A549 (cell line): ENCODE data around the gene SLC28A1.

Source experiments
- CEBPB ChIP-seq, 2 experiments: fragments of >200 bp in 1 of 2; sonication (Bioruptor Twin) in 1 of 2; formaldehyde crosslinking in 1 of 2; IDR thresholded peaks; 2 replicates each; pipeline ENCODE4 v1.6.1; 2012 to 2016
- EHMT2 ChIP-seq: fragments of 200-600 bp; sonication (generic); IDR thresholded peaks from 2 replicates; pipeline ENCODE4 v1.6.1; 2016; ENCODE audit warnings: antibody characterized with exemption, low read depth, mild to moderate bottlenecking, moderate library complexity
- ESRRA ChIP-seq: fragments of 150-350 bp; IDR thresholded peaks from 2 replicates; pipeline ENCODE4 v1.6.1; 2014; ENCODE audit warnings: mild to moderate bottlenecking, low read length, borderline replicate concordance
- HDAC2 ChIP-seq: fragments of 200-600 bp; sonication (generic); IDR thresholded peaks from 2 replicates; pipeline ENCODE4 v1.6.1; 2016
- JUN ChIP-seq, 2 experiments: fragments of >200 bp; sonication (Bioruptor Twin); formaldehyde crosslinking; IDR thresholded peaks; 2 replicates in 1 of 2; 3 replicates in 1 of 2; pipeline ENCODE4 v1.6.1; 2016 to 2017
- JUNB ChIP-seq: fragments of >200 bp; sonication (Bioruptor Twin); formaldehyde crosslinking; IDR thresholded peaks from 2 replicates; pipeline ENCODE4 v1.6.1; 2016
- POLR2A ChIP-seq: IDR thresholded peaks from 2 replicates; pipeline ENCODE4 v1.6.1; 2012; ENCODE audit warnings: mild to moderate bottlenecking, low read length
- ZC3H11A ChIP-seq: fragments of 450-650 bp; IDR thresholded peaks from 2 replicates; pipeline ENCODE4 v1.6.1; 2014; ENCODE audit warnings: antibody characterized with exemption, mild to moderate bottlenecking
- TF ChIP-seq, protein P1 (sequence below): fragments of >200 bp; sonication (Bioruptor Twin); formaldehyde crosslinking; IDR thresholded peaks from 3 replicates; pipeline ENCODE4 v1.5.1; 2016

DNA sequence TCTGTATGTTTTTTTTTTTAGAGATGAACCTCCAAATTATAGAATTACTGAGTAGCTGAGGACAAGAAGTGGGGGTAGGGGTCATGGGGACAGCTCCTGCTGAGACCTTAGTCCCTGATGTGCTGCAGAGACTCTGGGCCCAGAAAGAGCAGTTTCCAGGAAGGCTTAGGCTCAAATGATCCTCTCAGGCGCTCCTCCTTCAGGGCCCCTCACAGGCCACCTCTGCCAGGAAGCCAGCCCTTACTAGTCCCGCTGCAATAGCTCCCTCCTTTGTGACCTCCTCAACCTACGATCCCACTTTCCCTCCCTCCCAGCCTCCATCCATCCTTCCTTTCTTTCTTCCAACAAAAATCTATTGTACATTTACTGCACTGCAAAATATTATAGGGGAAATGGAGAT, 24.6 kb downstream of the SLC28A1 start:
- TF ChIP-seq EHMT2 (no peak), JUN (IDR thresholded peaks at IDR 0.05) (no peak), JUNB (no peak), ESRRA (no peak), POLR2A (no peak), ZC3H11A (no peak), CEBPB (IDR thresholded peaks at IDR 0.05) (no peak), HDAC2 (no peak)
- TF ChIP-seq, protein P1, sequence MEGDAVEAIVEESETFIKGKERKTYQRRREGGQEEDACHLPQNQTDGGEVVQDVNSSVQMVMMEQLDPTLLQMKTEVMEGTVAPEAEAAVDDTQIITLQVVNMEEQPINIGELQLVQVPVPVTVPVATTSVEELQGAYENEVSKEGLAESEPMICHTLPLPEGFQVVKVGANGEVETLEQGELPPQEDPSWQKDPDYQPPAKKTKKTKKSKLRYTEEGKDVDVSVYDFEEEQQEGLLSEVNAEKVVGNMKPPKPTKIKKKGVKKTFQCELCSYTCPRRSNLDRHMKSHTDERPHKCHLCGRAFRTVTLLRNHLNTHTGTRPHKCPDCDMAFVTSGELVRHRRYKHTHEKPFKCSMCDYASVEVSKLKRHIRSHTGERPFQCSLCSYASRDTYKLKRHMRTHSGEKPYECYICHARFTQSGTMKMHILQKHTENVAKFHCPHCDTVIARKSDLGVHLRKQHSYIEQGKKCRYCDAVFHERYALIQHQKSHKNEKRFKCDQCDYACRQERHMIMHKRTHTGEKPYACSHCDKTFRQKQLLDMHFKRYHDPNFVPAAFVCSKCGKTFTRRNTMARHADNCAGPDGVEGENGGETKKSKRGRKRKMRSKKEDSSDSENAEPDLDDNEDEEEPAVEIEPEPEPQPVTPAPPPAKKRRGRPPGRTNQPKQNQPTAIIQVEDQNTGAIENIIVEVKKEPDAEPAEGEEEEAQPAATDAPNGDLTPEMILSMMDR: no peak
